GM18508 (cell line): ENCODE measurements around the gene C1orf53.

ENCODE experiments used
- ATAC-seq: cut with Tn5 transposase; IDR thresholded peaks from one replicate; pipeline ENCODE4 v1.9.1; 2021; ENCODE audit warnings: moderate number of reproducible peaks; ENCODE audit not compliant: insufficient read depth, unreplicated experiment

C1orf53 gene

DNA sequence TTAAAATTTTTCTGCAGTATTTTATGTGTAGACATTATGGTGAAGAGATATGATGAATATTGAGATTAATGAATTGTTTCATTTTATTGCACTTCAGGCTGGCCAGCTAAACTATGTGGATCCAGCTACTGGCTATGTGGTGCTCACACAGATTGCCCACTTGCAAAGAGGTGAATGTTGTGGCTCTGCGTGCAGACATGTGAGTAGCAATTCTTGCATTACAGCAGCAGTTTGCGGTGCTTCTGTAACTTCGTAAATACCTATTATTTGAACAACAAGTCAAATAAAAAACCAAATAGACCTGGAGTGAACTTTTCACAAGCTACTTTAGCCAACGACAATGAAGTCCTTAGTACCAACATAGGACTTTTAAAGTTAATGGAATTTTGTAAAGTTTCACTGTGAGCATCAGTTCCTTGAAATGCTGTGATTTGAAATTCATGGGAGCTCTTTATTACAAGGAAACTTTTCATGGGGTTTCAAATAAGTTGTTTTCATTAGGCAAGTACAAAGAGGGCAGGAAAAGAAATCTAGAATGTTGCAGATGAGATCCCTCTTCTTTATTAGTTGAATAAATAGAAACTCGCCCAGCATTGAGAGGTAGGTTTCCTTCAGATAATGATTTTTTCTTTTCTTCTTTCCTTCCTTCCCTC is 3.4 kb downstream of the C1orf53 start:
- no peak for ATAC-seq

DNA sequence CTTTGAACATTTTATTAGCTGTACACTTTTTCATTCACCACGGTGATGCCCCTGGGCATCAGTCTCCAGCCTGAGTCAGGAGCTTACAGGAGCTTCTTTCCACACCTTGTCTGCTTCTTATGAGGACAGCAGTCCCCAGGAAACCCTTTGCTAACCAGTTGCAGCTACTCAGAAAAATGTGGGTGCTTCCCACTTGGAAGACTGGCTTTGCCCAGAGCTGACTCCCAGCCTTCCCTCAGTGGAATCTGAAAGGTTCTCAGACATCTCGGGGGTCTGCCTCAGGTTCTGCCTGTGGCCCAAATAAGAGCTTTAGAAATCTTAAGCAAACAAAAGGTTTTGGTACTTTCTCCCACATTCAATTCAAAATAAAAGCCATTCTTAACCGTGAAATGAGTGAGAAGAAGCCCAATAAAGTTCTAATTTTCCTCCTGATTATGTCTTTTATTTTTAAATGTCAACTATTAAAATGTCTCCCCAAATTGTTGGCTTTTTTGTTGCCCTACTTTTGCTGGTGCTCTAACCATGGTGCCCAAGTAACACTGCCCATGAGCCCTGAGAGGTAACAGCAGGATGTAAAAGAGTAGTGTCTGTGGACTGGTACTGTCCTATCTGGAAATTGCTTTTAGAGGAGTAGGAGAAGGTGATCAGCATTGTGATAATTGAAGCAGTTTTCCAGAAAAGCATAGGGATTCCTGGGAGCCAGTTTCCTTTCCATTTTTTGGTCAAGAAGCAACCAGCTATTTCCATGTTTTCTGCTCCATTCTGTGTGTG is 5.6 kb downstream of the C1orf53 start:
- ATAC-seq, result no peak

DNA sequence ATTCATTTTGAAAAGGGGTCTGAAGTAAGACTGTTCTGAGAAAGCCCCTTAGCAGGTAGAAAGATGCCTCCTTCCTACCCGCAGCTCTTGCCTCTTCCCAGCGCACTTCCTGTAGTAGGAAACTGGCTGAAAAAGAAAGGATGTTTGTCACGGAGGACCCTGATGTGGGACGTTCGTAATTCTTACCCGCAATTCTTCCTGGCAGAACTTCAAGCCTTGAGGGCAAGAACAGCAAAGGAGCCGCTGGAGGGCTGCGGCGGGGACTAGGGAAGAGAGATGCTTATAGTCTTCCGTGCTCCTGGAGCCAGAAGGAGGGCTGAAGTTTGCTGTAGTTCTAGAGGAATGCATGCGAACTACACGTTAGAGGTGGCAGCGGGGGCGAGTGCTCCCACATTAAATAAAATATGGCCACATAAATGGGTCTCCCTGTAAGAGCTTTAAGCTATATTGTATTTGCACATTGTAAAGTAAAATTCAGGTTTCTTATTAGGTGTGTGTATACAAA is 6.3 kb downstream of the C1orf53 start:
- ATAC-seq, result no peak

DNA sequence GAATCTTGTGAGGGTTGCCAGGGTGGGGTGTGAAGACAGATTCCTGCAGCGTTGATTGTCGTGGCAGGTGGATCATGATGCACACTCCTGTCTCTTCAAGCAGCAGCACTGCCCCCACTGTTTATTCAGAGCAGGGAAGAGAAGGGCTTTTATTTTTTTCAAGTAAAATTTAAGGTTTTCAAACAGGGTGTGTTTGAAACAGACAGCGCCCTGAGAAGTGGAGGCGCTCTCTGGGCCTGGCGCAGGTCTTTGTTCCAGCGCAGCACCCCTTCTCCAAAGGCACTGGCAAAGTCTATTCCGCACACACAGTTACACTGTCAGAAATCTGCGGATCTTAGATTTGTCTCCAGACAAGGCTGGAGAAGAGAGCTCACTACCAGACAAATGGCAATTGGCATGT is 7.0 kb downstream of the C1orf53 start:
- ATAC-seq, result no peak

DNA sequence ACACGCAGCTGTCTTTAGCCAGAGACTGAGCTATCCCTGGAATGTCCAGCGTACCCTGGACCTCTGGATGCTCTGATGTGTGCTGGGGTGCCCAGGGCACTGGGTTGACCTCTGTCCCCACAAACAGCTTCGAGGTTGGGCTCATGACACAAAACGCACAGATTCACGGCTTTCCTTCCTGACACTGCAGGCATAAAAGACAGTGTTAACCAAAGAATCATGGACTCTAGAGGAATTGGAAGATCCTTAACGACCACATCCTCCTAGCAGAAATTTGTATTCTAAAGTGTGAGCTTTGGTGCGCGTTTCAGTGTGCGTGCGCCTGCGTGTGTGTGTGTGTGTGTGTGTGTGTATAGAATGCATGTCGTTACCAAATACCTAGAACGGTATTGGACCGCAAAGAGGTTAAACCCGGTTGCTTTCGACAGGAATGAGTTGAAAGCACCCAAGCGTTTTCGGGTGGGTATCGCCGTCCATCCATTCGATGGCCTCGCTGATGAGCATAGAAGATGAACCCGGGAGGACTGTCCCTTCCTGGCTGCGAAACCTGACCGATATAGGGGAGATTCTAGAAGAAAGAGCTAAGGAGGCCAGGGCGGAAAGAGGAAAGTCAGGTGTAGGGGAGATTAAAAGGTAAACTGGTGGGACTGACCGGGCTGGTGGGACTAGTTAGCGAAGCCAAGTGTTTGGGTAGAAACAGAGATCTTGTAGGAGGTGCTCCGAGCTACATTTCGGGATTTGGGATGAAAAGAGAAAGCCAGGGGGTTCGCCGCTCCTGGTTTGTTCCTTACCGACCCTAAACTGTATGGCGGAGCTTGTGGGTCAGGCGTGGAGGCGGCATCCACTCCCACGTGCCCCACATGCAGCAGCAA is 7.9 kb downstream of the C1orf53 start:
- ATAC-seq, result no peak

DNA sequence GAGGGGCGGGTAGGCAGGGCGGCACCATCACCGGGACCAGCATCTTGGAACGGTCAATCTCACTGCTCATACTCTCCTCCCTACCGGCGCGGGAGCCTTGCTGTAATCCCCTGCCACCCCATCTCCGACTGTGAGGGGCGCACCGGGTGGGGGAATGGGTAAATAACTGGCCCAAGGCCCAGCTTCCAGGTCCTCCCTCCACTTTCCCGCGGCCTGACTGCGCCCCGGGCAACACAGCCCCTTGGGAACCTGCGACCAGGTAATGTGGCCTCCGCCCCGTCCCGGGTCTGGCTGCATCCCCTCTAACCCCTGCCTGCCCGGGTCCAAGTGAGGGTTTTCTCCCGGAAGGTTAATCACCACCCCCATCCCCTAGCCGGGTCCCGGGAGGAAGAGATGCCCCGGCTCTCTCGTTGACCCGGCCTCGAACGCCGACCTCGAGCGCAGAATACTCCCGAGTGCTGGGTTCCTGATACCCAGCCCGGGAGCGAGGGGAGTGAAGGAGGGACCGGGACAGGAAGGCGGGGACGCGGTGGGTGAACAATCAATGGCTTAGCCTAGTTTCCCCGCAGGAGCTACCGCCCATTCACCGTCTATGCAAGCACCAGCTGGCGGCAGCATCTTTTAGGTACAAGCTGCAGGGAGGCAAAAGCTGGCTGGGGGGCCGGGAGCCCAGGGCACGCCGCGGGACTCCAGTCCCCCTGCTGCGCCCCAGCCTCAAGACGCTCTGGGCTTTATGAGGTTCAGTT is 8.9 kb downstream of the C1orf53 start:
- ATAC-seq, result no peak

DNA sequence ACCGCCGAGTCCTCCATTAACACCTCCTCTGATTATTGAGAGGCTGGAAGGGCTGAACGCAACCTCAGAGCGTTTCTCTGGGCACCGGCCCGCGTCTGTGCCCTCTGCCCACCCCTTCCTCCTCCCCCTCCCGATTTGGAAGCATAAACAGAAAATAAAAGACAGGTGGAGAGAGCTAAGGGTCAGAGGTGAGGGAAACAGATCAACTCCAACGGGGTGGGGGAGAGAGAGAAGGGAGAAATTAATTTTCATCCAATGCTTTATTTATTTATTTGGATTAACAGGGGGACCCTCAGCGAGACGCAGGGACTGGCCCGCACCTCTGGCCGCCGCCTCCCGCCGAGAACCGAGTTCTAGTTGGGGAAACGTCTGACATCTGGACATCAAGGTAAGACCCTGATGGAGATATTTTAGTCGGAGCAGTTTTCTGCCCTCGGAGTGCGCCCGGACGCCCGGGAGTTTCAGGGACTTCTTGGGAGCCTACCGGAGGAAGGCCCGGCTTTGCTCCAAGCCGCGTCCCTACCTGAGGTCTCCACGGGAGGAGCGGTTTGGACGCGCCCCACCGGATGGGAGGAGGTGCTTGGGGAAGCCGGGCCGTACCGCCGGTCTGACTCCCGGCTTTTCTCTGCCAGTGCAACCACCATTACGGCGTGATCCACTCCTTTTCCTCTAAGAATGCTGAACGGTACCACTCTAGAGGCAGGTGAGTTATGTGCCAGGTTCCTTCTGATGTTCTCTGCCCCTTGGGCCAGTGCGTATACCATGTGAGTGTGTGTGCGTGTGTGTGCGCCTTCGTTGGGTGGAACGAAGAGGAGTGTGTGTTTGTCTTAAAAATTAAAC is 9.6 kb downstream of the C1orf53 start:
- no peak for ATAC-seq

DNA sequence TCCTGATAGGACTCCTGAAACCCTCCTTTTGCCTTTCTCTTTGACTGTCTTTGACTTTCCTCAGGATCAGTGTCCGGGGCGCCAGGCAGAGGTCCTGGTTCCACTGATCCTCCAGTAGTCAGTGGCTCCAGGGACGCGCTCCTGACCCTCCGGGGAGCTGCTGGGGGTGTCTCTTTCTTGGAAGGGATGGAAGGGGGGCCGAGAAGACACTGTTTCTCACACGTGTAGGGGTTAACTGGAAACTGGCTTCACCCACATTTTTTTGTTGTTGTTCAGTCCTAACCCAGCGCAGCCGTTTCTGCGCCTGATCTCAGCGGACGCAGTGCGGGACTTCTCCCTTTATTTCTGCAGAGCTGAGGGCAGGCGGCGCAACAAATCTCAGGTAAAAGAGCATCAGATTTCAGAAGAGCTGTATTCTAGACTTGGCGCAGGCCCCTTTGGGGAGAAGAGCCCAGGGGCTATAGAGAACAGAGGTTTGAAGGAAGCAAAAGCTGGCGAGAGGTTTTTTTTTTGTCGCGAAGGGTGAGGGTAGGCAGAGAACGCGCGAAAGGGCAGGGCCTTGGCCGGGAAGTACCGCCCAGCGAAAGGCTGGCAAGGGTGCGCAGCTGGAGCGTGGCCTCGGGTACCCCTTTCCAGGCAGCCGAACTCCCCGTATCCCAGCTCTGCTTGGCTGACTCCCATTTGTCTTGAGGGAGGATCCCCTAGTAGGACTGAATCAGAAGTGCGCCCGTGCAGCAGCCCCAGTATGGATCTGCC is 10.5 kb downstream of the C1orf53 start:
- no peak for ATAC-seq

DNA sequence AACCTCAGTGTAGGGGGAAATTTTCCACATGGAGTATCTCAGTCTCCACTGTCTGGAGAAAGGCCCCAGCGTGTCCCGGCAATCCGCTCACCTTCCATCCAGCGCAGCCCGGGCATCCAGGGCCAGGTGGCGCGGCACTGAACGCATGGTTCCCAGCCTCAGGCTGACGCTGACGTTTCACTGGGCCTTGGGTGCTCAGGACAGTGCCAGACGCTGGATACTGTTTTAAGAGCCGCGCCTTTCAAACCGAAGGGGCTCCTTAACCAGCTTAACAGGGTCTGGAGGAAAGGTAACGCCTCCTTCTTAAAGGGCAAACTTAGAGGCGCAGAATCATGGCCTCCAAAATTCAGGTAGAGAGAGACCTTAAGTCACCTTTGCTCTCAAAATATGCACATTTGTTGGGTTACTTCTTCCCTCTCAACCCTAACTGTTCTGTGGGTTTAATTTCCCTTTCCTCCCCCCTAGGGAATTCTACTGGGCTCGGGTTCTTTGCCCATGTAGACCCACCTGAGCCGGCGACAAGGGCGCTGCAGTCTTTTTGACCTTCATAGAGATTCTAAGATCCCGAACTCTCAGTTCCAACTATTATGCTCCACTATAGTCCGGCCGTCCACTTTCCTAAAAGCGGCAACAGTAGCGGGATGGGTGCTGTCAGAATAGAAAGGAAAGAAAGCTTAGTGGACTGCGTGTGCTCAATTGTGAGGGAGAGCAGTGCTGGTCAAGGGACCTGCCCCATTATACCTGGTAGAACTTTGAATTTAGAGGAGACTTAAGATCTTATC is 11.3 kb downstream of the C1orf53 start:
- no peak for ATAC-seq

DNA sequence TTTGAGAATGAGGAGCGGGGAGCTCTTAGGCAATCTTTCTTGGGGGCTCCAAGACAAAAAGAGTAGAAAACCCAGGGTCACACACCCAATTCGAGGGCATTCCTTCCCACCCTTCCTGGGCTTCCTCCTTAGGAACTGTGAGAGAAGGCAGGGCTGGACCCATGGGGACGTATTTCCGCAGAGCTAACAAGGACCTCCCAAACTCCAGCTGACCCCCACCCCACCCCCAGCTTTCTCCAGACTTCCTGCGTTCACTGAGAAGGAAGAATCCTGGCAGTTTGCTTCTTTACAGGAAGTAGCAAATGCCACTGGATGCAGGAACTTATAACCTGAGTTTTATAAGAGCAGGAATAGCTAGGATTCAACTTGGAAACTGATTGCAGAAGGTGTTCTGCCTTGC is 12.1 kb downstream of the C1orf53 start:
- ATAC-seq, result no peak

DNA sequence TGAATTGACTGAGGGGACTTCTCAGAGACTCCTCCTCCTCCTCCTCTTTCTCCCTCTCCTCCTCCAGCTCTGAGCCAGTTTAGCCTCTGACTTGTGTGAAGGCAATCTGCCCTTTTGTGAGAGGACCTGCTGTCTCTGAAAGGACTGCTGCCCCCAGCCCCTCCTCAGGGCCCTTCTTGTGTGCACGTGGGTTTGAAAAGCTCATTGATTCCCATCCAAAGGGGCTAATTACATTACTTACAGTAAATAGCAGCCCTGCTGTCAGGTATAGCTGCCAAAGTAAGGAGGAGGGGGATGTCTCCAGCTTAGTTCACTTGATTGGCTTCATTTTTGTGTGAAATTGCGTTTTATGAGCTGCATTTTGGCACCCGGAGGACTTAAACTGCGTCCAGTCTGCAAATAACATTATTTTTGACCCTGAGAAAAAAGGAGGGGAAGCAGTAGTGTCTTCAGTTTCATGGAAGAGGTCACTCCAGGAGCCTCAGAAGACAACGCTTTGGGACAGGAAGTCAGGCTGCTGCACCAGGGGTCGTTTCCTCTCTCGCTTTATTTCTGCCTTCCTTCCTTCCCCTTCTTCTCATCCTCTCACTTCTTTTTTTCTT is 12.9 kb downstream of the C1orf53 start:
- ATAC-seq, result no peak

DNA sequence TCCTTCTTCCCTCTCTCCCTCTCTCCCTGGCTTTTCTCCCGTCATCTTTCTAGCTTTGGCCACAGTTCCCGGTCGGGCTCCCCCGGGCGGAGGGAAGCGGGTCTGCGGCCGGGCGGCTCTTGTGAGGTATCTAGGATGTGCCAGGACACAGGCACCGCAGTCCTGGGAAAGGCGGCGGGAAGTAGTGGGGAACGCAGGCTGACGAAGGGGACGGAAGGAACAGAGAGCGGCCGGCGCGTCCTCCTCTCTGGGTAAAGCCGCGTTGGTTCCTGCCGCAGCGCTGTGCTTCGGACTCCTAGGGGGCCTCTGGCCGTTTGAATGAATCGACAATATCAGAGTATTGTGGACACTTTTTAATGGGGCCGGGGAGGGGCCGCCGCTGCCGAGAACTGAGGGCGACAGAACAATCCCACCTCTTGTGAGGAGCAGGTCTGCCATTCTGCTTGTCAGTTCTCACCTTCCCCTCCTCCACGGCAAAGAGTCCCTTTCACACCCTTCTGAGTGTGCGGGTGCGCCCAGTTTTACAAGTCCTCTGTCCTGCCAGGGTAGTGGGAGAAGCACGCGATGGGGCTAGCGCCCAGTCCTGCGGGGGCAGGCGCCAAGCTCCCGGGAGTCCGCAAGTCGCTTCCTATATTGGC is 13.6 kb downstream of the C1orf53 start:
- no peak for ATAC-seq

DNA sequence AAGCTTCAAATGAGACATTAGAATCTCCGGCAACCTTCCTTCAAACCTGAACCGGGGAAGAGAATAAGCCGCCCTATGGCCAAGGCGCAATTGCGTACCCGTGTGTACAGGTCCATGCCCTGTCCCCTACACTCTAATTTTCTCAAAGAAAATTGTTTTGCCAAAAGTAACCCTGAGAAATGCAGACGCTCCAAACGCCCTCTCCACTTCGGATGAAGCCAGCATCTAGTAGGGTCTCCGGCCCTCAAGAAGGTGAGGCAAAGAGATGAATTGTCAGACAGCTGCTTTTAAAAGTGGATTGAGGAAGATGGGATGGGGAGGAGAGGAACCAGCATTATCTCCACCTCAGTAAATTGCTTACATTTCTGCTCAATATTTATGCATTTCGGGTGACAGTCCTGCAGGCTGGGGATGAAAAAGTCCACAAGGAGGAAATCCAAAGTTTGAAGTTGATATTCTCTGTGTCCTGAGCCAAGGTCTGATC is 14.1 kb downstream of the C1orf53 start:
- ATAC-seq, result no peak

DNA sequence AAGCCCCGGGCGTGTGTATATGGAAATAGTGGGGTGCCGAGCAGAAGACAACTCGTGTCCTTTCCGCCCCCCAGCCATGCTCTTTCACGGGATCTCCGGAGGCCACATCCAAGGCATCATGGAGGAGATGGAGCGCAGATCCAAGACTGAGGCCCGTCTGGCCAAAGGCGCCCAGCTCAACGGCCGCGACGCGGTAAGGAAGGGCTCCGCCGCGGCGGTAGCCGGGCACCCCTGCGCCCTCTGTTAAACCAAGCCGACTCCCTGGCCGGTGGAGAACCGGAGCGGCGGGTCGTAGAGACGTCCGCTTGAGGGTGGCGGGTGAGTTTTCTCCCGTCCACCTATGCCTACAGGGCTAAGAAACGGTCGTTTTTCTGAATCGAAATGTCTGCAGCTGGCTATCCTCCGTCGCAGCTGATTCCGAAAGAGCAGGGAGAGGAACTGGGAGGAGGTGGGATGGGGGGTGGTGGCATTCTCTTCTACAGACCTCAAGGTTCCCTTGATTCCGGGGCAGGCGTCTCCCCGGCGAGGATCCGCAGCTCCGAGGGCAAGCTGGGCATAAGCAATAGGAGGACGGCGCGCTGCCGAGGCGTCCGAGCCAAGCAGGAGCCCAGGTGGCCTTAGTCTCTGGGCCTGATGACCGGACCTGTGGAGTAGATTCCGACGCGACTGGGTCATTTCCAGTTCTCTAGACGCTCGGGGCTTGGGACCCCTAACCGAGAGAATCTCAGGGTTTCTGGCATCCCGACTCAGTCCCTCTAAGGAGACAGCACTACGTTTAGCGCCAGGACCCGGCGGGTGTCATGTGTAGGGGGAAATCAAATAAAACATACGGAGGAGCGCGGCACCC is 15.6 kb downstream of the C1orf53 start:
- ATAC-seq, result no peak

DNA sequence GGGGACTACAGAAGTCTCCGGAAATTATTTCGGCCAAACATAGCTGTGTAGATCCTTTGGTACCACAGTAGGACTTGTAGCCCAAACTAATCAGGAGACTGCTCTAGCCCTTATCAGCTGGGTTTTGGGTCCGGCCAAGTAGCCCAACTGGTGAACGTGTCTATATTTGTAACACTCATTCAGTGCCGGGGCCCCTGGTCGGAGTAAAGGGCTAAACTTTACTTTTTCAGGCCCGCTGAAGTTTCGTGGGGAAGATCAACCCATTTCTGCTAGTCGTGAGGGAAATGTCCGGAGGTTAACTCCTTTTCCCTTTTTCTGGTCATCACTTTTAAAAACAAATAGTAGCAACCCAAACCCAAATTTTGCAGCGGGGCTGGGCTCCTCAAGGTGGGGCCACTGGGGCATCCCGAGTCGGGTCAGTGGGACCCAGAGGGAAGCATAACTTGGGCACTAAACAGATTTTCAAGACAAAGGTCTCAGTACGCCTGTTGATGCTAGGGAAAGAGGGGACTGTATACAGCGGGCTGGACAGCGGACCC is 16.4 kb downstream of the C1orf53 start:
- ATAC-seq, result no peak
